ENCODE measurements around the gene SYT17.

DNA sequence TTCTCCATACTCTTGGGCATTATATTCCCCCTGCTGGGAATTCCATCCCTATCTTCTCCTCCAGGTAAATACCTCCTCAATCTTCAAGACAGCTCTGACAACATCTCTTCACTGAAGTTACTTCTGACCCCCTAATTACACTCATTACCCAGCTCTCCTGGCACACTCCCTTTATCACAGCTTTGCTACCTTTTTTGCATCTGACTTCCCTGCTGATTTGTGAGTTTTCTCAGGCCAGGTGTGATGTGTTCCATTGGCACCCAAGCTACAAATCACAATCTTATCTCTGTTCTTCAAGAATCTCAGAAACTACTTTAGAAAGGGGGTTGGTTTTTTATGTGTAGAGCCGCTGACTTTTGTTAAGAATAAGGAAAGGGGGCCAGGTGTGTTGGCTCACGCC, 131.5 kb downstream of the SYT17 start:
- TF ChIP-seq POLR2AphosphoS5 (IDR thresholded peaks at IDR 0.05) (no peak), POLR2A (IDR thresholded peaks at IDR 0.05) (no peak)
